ENCODE results near the gene BTRC.

- TF ChIP-seq CTCF (IDR thresholded peaks at IDR 0.05; ENCODE audit: extremely low read depth in 1 of 2, insufficient read depth in 1 of 2, low read depth in 1 of 2, low read length in 2 of 2) = no peak
- TF ChIP-seq GATA2 (IDR thresholded peaks at IDR 0.05; ENCODE audit: insufficient read depth, insufficient read length, low read depth, low read length) = no peak
- TF ChIP-seq POLR2AphosphoS5 (IDR thresholded peaks at IDR 0.05; ENCODE audit: insufficient read depth, low read depth, low read length) = no peak
- TF ChIP-seq POLR2A (IDR thresholded peaks at IDR 0.05; ENCODE audit: low read depth, low read length) = no peak
- no peak for TF ChIP-seq JUN (IDR thresholded peaks at IDR 0.05; ENCODE audit: borderline replicate concordance, insufficient read depth, insufficient read length, low read depth)
- no peak for TF ChIP-seq MYC (IDR thresholded peaks at IDR 0.05; ENCODE audit: low read depth, low read length)
- no peak for TF ChIP-seq MAX (IDR thresholded peaks at IDR 0.05; ENCODE audit: insufficient read depth, insufficient read length)
- no peak for TF ChIP-seq EZH2 (IDR thresholded peaks at IDR 0.05; ENCODE audit: borderline replicate concordance, low read depth, low read length, severe bottlenecking)
Measured at GRCh38 chr10:101389986-101390531, 36.1 kb downstream of the BTRC start.
